ENCODE data around the gene CMTM7. TPM values are rescaled to one million over a fixed set of nuclear protein-coding genes. Genes with fewer than 3 reads are reported as not detected.

The CMTM7 gene
- total and polyA plus RNA-seq, 10 of the 15 experiments (the other 5 are each of a cell fraction or from before 2014, with no cell fraction given): 3.7 to 36.4 (median 14.7) TPM

DNA sequence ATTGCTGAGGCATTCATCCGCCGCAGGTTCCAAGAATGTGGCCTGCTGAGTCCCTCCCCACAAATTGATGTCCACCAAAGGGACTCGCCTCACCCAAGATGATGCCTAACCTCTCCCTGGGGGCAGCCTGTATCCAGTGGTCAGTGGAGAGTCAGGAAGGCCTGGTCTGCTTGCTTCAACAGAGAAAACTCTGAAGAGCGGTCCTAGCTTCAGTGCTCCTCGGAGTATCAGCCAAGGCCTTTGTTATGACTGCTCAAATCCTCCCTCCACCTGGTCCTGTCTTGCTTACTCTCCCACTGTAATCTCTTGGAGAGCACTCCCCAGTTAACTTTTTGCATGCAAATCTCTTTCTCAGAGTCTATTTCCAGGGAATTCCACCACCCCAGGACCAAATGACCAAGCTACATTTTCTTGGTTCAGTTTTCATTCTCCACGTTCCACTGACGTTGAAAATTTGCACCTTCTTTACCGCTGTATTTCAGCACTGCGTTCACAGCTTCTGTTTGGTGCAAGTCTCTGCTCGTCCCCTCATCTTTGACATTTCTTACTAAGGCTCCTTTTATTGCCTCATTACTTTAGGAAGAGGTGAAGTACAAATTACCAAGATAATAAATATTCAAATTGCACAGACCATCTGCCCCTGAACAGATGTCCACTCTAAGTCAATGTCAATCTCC is 22.3 kb downstream of the CMTM7 start:
- Histone ChIP-seq H3K27ac (ENCODE audit: control insufficient read depth, insufficient read depth) (no peak overlapping the region), H3K9me3 (replicated peaks; ENCODE audit: control insufficient read depth, insufficient read depth, low read length) (no peaks in the 10 kb centered on the region), H3K79me2 (ENCODE audit: control insufficient read depth, insufficient read depth, low read length) (no peaks in the 10 kb centered on the region), H3K4me1 (ENCODE audit: control insufficient read depth, insufficient read depth, low read length) (no peaks in the 10 kb centered on the region; the same call in none of the 2 replicates), H2AFZ (ENCODE audit: control insufficient read depth, low read depth, low read length) (no peak overlapping the region), H3K4me3 (no peak overlapping the region), H3K27me3 (replicated peaks in 1 of 2; ENCODE audit: control insufficient read depth in 2 of 2, insufficient read depth in 2 of 2, low read length in 1 of 2) (no peaks in the 10 kb centered on the region), H3K4me2 (ENCODE audit: control insufficient read depth, insufficient read depth) (no peak overlapping the region), H3K36me3 (ENCODE audit: control insufficient read depth in 2 of 2, insufficient read depth in 2 of 2, low read length in 1 of 2) (no peaks in the 10 kb centered on the region), H3K9ac (ENCODE audit: control insufficient read depth, insufficient read depth, low read length) (no peak overlapping the region), H4K20me1 (ENCODE audit: control insufficient read depth, insufficient read depth) (no peaks in the 10 kb centered on the region)
- ChIA-PET CTCF (interaction anchor here (1.1 to 2.8 kb wide), 7 partner anchors 9 to 56 kb away, joined by 3 to 12 read pairs (median 5); no protein-coding TSS in a partner anchor), SMC1A (ENCODE audit: uncharacterized antibody, unreplicated experiment) (interaction anchor here (0.8 to 3.4 kb wide), 19 partner anchors 9 to 87 kb away, joined by 3 to 17 read pairs (median 6); no protein-coding TSS in a partner anchor), RAD21 (ENCODE audit: unreplicated experiment) (interaction anchor here (0.9 to 1.9 kb wide), 9 partner anchors 9 to 88 kb away, joined by 3 to 5 read pairs (median 4); no protein-coding TSS in a partner anchor), POLR2A (interaction anchor here (0.6 to 1.7 kb wide), 8 partner anchors 9 to 54 kb away, joined by 3 to 6 read pairs (median 4); no protein-coding TSS in a partner anchor)
- no peak for ATAC-seq
- 56% methylated on average over 10 of the region's 10 CpGs for WGBS (ENCODE audit: insufficient coverage, insufficient replicate concordance, low lambda C conversion rate, missing lambda C conversion rate)
- BruUV-seq (replicated peaks): no TSS peak
- TF ChIP-seq NR2F1 (conservative IDR thresholded peaks at IDR 0.05): no peak
- no peak for TF ChIP-seq SREBF2 (IDR thresholded peaks at IDR 0.05; ENCODE audit: low read length)
- no peak for TF ChIP-seq MTA2 (IDR thresholded peaks at IDR 0.05; ENCODE audit: low read depth)
- intact Hi-C loops (cut with micrococcal nuclease; ENCODE audit: unreplicated experiment) (no loop called here), in situ Hi-C loops (cut with MboI) (no loop called here)
- FAIRE-seq: no peak
- DNase-seq (ENCODE audit: low read depth, low spot score): no peak

- Histone ChIP-seq H3K4me2 (ENCODE audit: control insufficient read depth, insufficient read depth) (no peak overlapping the region; the same call in 1 of the 2 replicates), H3K4me1 (ENCODE audit: control insufficient read depth, insufficient read depth, low read length) (peaks cover 3% of the 10 kb centered on the region), H3K9me3 (replicated peaks; ENCODE audit: control insufficient read depth, insufficient read depth, low read length) (no peaks in the 10 kb centered on the region; the same call in 2 of the 3 replicates), H3K79me2 (ENCODE audit: control insufficient read depth, insufficient read depth, low read length) (no peaks in the 10 kb centered on the region), H2AFZ (ENCODE audit: control insufficient read depth, low read depth, low read length) (no peak overlapping the region), H3K9ac (ENCODE audit: control insufficient read depth, insufficient read depth, low read length) (no peak overlapping the region), H4K20me1 (ENCODE audit: control insufficient read depth, insufficient read depth) (no peaks in the 10 kb centered on the region), H3K4me3 (no peak overlapping the region), H3K27ac (ENCODE audit: control insufficient read depth, insufficient read depth) (no peak overlapping the region), H3K27me3 (replicated peaks in 1 of 2; ENCODE audit: control insufficient read depth in 2 of 2, insufficient read depth in 2 of 2, low read length in 1 of 2) (no peaks in the 10 kb centered on the region), H3K36me3 (ENCODE audit: control insufficient read depth in 2 of 2, insufficient read depth in 2 of 2, low read length in 1 of 2) (no peaks in the 10 kb centered on the region)
- intact Hi-C loops (cut with micrococcal nuclease; ENCODE audit: unreplicated experiment): no loop called here
- no TSS peak for BruUV-seq (replicated peaks)
- DNase-seq (ENCODE audit: low read depth, low spot score) (no peak), ATAC-seq (peak; percentile 85), FAIRE-seq (peak; percentile 65)
- in situ Hi-C loops (cut with MboI): no loop called here
- ChIA-PET RAD21 (ENCODE audit: unreplicated experiment) (interaction anchor here (0.9 to 1.9 kb wide), 10 partner anchors 9 to 87 kb away, joined by 3 to 5 read pairs (median 4); no protein-coding TSS in a partner anchor), CTCF (interaction anchor here (0.7 to 2.8 kb wide), 10 partner anchors 8 to 56 kb away, joined by 3 to 12 read pairs (median 4); no protein-coding TSS in a partner anchor), SMC1A (ENCODE audit: uncharacterized antibody, unreplicated experiment) (interaction anchor here (0.8 to 3.4 kb wide), 17 partner anchors 9 to 84 kb away, joined by 3 to 17 read pairs (median 6); no protein-coding TSS in a partner anchor), POLR2A (interaction anchor here (0.7 to 1.7 kb wide), 10 partner anchors 9 to 53 kb away, joined by 3 to 6 read pairs (median 3); no protein-coding TSS in a partner anchor)
- WGBS (ENCODE audit: insufficient coverage, insufficient replicate concordance, low lambda C conversion rate, missing lambda C conversion rate): 27% methylated on average over 6 of the region's 6 CpGs
- 0 out of 2 replicates have a peak, but pooled peaks have one; percentile 15 for TF ChIP-seq CREM (IDR thresholded peaks at IDR 0.05; ENCODE audit: low read depth)
- no peak for TF ChIP-seq ATF7 (IDR thresholded peaks at IDR 0.05; ENCODE audit: low read depth)
- TF ChIP-seq, protein P1, sequence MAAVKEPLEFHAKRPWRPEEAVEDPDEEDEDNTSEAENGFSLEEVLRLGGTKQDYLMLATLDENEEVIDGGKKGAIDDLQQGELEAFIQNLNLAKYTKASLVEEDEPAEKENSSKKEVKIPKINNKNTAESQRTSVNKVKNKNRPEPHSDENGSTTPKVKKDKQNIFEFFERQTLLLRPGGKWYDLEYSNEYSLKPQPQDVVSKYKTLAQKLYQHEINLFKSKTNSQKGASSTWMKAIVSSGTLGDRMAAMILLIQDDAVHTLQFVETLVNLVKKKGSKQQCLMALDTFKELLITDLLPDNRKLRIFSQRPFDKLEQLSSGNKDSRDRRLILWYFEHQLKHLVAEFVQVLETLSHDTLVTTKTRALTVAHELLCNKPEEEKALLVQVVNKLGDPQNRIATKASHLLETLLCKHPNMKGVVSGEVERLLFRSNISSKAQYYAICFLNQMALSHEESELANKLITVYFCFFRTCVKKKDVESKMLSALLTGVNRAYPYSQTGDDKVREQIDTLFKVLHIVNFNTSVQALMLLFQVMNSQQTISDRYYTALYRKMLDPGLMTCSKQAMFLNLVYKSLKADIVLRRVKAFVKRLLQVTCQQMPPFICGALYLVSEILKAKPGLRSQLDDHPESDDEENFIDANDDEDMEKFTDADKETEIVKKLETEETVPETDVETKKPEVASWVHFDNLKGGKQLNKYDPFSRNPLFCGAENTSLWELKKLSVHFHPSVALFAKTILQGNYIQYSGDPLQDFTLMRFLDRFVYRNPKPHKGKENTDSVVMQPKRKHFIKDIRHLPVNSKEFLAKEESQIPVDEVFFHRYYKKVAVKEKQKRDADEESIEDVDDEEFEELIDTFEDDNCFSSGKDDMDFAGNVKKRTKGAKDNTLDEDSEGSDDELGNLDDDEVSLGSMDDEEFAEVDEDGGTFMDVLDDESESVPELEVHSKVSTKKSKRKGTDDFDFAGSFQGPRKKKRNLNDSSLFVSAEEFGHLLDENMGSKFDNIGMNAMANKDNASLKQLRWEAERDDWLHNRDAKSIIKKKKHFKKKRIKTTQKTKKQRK (IDR thresholded peaks at IDR 0.05; ENCODE audit: low read depth, low read length): no peak
- no peak for TF ChIP-seq BCL3 (IDR thresholded peaks at IDR 0.05; ENCODE audit: borderline replicate concordance, insufficient read depth, low read depth, low read length, poor library complexity, severe bottlenecking)
- no peak for TF ChIP-seq FOXM1 (IDR thresholded peaks at IDR 0.05; ENCODE audit: low read depth, low read length)
- no peak for TF ChIP-seq YY1 (IDR thresholded peaks at IDR 0.05; ENCODE audit: low read depth, low read length)
- no peak for TF ChIP-seq CHD2 (IDR thresholded peaks at IDR 0.05; ENCODE audit: borderline replicate concordance, low read depth, low read length)
Observed at GRCh38 chr3:32414522-32415202, 23.0 kb downstream of the CMTM7 start.
